Small intestine (tissue), 7 donors: Measurements from ENCODE around the gene SHISA2. TPM values are rescaled to one million over a fixed set of nuclear protein-coding genes. Genes with fewer than 3 reads are reported as not detected.

ENCODE experiments used
- DNase-seq, 2 donors: peaks; one replicate each; pipeline versions ENCODE4 v3.0.0 to v3.0.0-alpha.2; 2013
- FAIRE-seq: peaks from 2 replicates; lab custom pipeline; 2012; peaks lifted over from hg19 to GRCh38; lab: Jason Lieb, UNC
- H3K27ac ChIP-seq, 3 donors: one replicate each; pipeline ENCODE4 v1.5.1; 2013; ENCODE audit warnings: low read length in 2 of 3, mild to moderate bottlenecking in 2 of 3, control low read depth in 1 of 3, inconsistent platforms in 1 of 3, low read depth in 1 of 3, moderate library complexity in 1 of 3
- H3K27me3 ChIP-seq, 3 donors: one replicate each; pipeline ENCODE4 v1.6.1; 2013; ENCODE audit warnings: low read length in 3 of 3, inconsistent platforms in 1 of 3; ENCODE audit not compliant: control insufficient read depth in 3 of 3, insufficient read depth in 3 of 3
- H3K36me3 ChIP-seq, 3 donors: one replicate each; pipeline ENCODE4 v1.6.1; 2013; ENCODE audit warnings: low read length in 3 of 3, inconsistent platforms in 1 of 3, low read depth in 1 of 3, mild to moderate bottlenecking in 1 of 3, moderate library complexity in 1 of 3; ENCODE audit not compliant: control insufficient read depth in 3 of 3, insufficient read depth in 2 of 3
- H3K4me1 ChIP-seq, 3 donors: one replicate each; pipeline ENCODE4 v1.6.1; 2013; ENCODE audit warnings: low read length in 2 of 3, inconsistent platforms in 1 of 3, low read depth in 1 of 3, mild to moderate bottlenecking in 1 of 3, moderate library complexity in 1 of 3; ENCODE audit not compliant: control insufficient read depth in 3 of 3, insufficient read depth in 2 of 3
- H3K4me3 ChIP-seq, 3 donors: one replicate each; pipeline ENCODE4 v1.5.1; 2013; ENCODE audit warnings: low read length in 3 of 3, control low read depth in 1 of 3, inconsistent platforms in 1 of 3, low read depth in 1 of 3, mild to moderate bottlenecking in 1 of 3, moderate library complexity in 1 of 3
- H3K9me3 ChIP-seq, 2 donors: one replicate each; pipeline ENCODE4 v1.6.1; 2013; ENCODE audit warnings: low read depth in 1 of 2, low read length in 1 of 2; ENCODE audit not compliant: control insufficient read depth in 2 of 2, insufficient read depth in 1 of 2
- WGBS, 3 donors: extraction: QIAGEN DNeasy Blood & Tissue Kit; methylation state at CpG; one replicate each; pipeline ENCODE4 v1.1.7; 2013; 5-methylcytosine and 5-hydroxymethylcytosine counted together
- polyA plus RNA-seq, 4 donors: library from polyadenylated mRNA; stranded (reverse) in 3 of 4; unstranded in 1 of 4; fragments of 200-250 nt in 3 of 4; fragments of 120-200 nt in 1 of 4; gene quantifications; one replicate each; pipeline versions ENCODE4 v1.2.1 to v1.2.3, GENCODE V29; 2013
- donor health status: healthy with polysubstance abuse.
- donor health status: control.
- donor health status: control.
- donor health status: Bipolar disorder and iron deficiency.
- donor health status: healthy.

Gene SHISA2
- polyA plus RNA-seq, 4 donors: 0.19 to 4.1 (median 0.27) TPM; not detected in 1

DNA sequence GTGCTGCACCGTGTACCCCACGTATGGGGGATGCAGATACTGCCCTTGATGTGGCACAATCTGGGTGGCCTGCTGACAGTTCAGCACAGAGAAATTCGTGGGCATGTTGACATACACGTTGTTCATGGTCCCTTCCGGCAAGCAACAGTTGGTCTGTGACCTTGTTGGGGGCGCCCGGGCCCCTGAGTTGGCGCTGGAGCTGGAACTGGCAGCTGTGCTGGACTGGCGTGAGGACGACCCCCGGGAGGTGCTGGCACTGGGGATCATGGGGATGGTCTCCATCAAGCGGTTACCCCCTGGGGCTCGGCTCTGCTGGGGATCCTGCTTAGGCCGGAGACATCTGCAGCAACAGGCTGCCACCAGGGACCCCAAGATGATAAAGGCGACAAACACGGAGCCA, 5.2 kb downstream of the SHISA2 start:
- 84 to 89% (median 89%) methylated on average over 16 of the region's 16 CpGs for WGBS, 3 donors
- no peak for DNase-seq
- Histone ChIP-seq H3K27ac (no peak overlapping the region), H3K4me3 (no peak overlapping the region), H3K36me3 (peaks cover 0 to 6% (median 0%) of the 10 kb centered on the region in 3 donors), H3K4me1 (no peaks in the 10 kb centered on the region), H3K27me3 (peaks cover 8 to 34% (median 18%) of the 10 kb centered on the region in 3 donors), H3K9me3 (no peaks in the 10 kb centered on the region)
- FAIRE-seq: no peak

DNA sequence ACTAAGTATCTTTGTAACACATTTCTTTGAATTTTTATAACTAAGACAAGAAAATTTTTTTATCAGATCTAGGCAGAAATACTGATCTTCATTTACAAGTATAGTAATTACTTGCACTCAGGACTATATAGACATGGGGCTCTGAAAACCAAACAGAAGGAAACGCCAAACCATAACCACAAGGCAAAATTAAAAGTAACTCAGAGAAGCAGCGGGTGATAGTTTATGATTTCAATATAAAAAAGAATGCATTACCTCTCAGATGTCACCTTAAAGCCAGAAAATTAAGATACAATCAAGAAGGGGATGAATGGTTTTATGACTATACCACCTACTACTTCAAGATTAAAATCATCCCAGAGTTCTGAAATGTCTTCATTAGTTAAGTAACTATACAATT, 6.7 kb downstream of the SHISA2 start:
- no peaks in the 10 kb centered on the region for H3K9me3 ChIP-seq
- peaks cover 0 to 6% (median 0%) of the 10 kb centered on the region in 3 donors for H3K36me3 ChIP-seq
- peaks cover 0 to 27% (median 12%) of the 10 kb centered on the region in 3 donors for H3K27me3 ChIP-seq
- no peaks in the 10 kb centered on the region for H3K4me1 ChIP-seq
- no peak overlapping the region for H3K4me3 ChIP-seq
- H3K27ac ChIP-seq: no peak overlapping the region
- WGBS, 3 donors: 63 to 79% (median 78%) methylated on average over 2 of the region's 2 CpGs
- DNase-seq (no peak), FAIRE-seq (no peak)

DNA sequence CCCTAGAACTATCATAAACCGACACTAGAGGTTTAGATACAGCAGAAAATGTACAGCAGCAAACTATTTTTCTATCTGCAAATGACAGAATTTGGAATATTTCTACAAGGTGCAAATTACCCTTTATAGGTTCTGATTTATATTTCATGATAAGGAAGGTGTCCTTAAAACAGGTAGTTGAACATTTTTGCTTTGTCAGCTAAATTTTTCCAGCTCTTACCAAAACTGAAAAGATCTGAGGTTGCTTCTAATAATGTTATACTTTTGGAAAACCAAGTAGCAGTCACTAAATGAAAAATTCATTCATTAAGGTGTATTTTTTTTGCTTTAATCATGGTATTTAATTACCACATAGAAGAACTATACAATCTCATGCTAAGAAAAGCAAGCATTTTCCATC, 9.0 kb downstream of the SHISA2 start:
- Histone ChIP-seq H3K4me3 (no peak overlapping the region), H3K4me1 (no peaks in the 10 kb centered on the region), H3K36me3 (peaks cover 0 to 6% (median 0%) of the 10 kb centered on the region in 3 donors), H3K27me3 (peaks cover 0 to 9% (median 2%) of the 10 kb centered on the region in 3 donors), H3K9me3 (no peaks in the 10 kb centered on the region), H3K27ac (no peak overlapping the region)
- DNase-seq: no peak
- no peak for FAIRE-seq
- WGBS, 3 donors: 66 to 71% (median 70%) methylated on average over 1 of the region's 1 CpG

DNA sequence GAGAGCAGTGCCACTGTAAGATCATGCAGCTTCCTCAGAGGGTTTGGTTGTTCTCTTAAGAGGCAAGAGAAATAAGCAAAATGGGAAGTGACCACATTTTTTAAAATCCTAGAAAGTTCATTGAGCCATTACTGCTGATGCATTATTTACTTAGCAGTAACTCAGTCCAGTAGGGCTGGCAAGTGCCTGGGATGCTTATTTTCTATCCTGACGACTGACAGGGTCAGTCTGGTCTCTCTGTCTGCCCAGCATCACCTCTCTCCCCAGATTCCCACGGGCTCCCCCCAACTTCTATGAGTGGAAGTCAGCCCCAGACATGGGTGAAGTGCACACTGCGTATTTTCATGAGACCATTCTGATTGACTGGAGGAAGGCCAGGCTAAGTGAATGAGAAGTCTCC, 10.4 kb downstream of the SHISA2 start:
- 49 to 55% (median 52%) methylated on average over 3 of the region's 3 CpGs for WGBS, 3 donors
- no peaks in the 10 kb centered on the region for H3K4me1 ChIP-seq
- no peak for FAIRE-seq

DNA sequence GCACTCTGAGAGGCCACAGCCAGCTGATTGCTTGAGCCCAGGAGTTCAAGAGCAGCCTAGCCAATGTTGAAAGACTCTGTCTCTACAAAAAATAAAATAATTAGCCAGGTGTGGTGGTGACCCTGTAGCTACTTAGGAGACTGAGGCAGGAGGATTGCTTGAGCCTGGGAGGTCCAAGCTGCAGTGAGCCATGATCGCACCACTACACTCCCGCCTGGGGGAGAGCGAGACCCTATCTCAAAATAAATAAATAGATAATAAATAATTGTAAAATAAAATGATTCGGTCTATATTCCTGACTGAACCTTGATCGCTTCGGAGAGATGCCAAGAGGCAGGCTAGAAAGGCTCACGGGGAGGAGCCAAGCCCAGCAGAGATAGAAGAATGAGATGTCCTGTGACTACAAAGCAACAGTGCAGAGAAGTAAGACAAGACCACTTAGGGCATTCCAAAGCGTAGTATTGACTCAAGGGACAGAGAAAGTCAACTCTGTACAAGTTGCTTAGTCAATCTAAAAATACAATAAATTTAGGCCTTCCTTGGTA, 12.8 kb downstream of the SHISA2 start:
- WGBS, 3 donors: 66 to 87% (median 72%) methylated on average over 8 of the region's 8 CpGs
- Histone ChIP-seq H3K27ac (no peak overlapping the region), H3K9me3 (no peaks in the 10 kb centered on the region), H3K27me3 (peaks cover 0 to 2% (median 0%) of the 10 kb centered on the region in 3 donors), H3K36me3 (no peaks in the 10 kb centered on the region), H3K4me3 (no peak overlapping the region), H3K4me1 (no peaks in the 10 kb centered on the region)
- no peak for DNase-seq
- no peak for FAIRE-seq

More for the DNA sequence above, 10.4 kb downstream of the SHISA2 start:
- no peaks in the 10 kb centered on the region for H3K9me3 ChIP-seq
- no peak for DNase-seq
- H3K27me3 ChIP-seq: peaks cover 0 to 2% (median 0%) of the 10 kb centered on the region in 3 donors
- H3K4me3 ChIP-seq: no peak overlapping the region
- peaks cover 0 to 2% (median 0%) of the 10 kb centered on the region in 3 donors for H3K36me3 ChIP-seq
- no peak overlapping the region for H3K27ac ChIP-seq

DNA sequence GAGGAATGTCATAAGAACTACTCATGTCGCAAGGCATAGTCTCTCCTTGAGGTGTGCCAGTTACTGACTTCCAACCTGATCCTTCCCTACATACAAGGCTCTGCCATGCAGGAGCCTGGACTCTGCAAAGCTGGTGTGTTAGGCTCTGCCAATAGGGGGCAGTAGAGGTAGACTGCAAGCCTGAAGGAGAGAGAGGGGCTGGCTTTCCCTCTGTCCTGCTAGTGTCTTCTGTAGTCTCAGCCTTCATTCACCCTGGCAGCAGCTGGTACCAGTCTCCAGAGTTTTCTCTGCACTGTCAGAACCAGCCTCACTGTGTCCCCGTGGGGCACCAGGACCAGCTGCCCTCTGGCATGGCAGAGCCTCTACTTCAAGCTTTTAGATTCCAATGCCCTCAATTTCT, 14.5 kb downstream of the SHISA2 start:
- H3K27me3 ChIP-seq: peaks cover 0 to 2% (median 0%) of the 10 kb centered on the region in 3 donors
- no peaks in the 10 kb centered on the region for H3K36me3 ChIP-seq
- FAIRE-seq (no peak), DNase-seq (peak in 1 of 2 donors; percentile 30)
- H3K4me3 ChIP-seq: no peak overlapping the region
- no peak overlapping the region for H3K27ac ChIP-seq
- no peaks in the 10 kb centered on the region for H3K9me3 ChIP-seq
- H3K4me1 ChIP-seq: no peaks in the 10 kb centered on the region
- WGBS, 3 donors: 33 to 47% (median 43%) methylated on average over 2 of the region's 2 CpGs

DNA sequence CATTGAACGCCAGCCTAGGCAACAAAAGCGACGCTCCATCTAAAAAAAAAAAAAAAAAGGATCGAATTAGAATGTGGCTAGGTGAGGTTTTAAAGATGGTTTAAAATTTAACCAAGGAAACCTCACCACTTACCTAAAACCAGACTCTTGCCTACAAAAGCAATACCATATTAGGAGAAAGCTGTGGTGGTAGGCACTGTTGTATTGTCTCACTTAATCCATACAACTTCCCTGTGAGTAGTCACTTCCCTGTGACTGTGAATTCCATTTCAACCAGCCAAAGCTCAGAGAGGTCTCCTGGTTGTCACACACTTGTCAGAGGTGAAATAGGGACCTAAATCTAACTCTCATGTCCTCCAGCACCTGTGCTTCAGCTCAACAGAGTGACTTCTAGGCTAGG, 15.4 kb downstream of the SHISA2 start:
- H3K4me3 ChIP-seq: no peak overlapping the region
- WGBS, 3 donors: 66 to 77% (median 67%) methylated on average over 4 of the region's 4 CpGs
- H3K4me1 ChIP-seq: no peaks in the 10 kb centered on the region
- no peak for FAIRE-seq
- H3K36me3 ChIP-seq: no peaks in the 10 kb centered on the region
- no peak overlapping the region for H3K27ac ChIP-seq
- peaks cover 0 to 2% (median 0%) of the 10 kb centered on the region in 3 donors for H3K27me3 ChIP-seq
- peaks cover 0 to 4% of the 10 kb centered on the region in 2 donors for H3K9me3 ChIP-seq
- no peak for DNase-seq

DNA sequence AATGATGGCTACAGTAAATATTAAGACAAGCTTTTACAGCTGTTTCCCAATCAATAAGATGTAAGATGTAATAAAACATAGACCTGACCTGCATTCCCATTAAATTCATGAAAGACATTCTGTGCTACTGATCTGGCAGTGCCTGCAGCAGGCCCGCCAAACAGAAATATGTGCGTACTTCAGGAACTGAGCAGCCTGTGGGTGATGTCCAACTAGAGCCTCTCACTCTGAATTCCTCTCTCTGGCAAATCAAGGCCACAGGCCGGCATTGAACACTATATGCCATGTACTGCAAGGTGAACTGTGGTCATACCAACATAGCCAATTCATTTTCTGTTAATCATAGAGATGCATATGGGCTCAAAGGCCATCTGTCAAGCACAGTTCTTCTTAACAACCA, 17.8 kb downstream of the SHISA2 start:
- H3K4me3 ChIP-seq: no peak overlapping the region
- FAIRE-seq: no peak
- H3K36me3 ChIP-seq: no peaks in the 10 kb centered on the region
- WGBS, 3 donors: 83 to 88% (median 87%) methylated on average over 3 of the region's 3 CpGs
- peaks cover 0 to 12% of the 10 kb centered on the region in 2 donors for H3K9me3 ChIP-seq
- peaks cover 0 to 6% (median 0%) of the 10 kb centered on the region in 3 donors for H3K4me1 ChIP-seq
- no peaks in the 10 kb centered on the region for H3K27me3 ChIP-seq
- no peak overlapping the region for H3K27ac ChIP-seq
- DNase-seq: no peak

DNA sequence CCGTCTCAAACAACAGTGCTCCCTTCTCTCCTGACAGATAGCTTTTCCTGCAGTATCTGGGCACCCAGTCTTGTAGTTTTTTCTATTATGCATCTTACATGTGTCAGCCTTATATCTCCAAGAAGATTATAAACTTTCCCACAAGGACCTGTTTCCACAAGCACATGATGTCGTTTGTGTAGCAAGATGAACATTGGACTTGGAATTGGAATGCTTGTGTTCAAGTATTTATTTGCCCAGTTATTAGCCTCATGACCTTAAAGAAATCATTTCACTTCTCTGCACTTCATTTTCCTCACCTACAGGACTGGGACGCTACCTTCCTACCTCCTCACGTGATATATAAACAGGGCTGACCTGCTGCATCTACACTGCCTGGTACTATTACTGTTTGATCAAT, 21.5 kb downstream of the SHISA2 start:
- FAIRE-seq (no peak), DNase-seq (peak in 1 of 2 donors; percentile 81)
- Histone ChIP-seq H3K27me3 (no peaks in the 10 kb centered on the region), H3K36me3 (no peaks in the 10 kb centered on the region), H3K4me3 (no peak overlapping the region), H3K27ac (peak overlapping the region in 1 of 3 donors; percentile 33), H3K4me1 (peaks cover 0 to 8% (median 0%) of the 10 kb centered on the region in 3 donors), H3K9me3 (peaks cover 0 to 12% of the 10 kb centered on the region in 2 donors)
- 42 to 73% (median 51%) methylated on average over 4 of the region's 4 CpGs for WGBS, 3 donors
